GM12878 (cell line): ENCODE results near the gene CLPX. TPM values are rescaled to one million over a fixed set of nuclear protein-coding genes. Genes with fewer than 3 reads are reported as not detected.

Experiments
- BHLHE40 ChIP-seq, 2 experiments: fragments of 450-650 bp in 1 of 2; IDR thresholded peaks; 2 replicates each; pipeline ENCODE4 v1.6.1; 2011 to 2017; ENCODE audit warnings: low read depth in 2 of 2, borderline replicate concordance in 1 of 2, improper control_type of control experiment in 1 of 2, low read length in 1 of 2, mild to moderate bottlenecking in 1 of 2
- CHD4 ChIP-seq: fragments of 200-600 bp; sonication (generic); IDR thresholded peaks from 2 replicates; pipeline ENCODE4 v1.6.1; 2016; ENCODE audit warnings: mild to moderate bottlenecking
- GABPA ChIP-seq: IDR thresholded peaks from 2 replicates; pipeline ENCODE4 v1.6.1; 2014; ENCODE audit warnings: antibody characterized with exemption, low read depth, mild to moderate bottlenecking, inconsistent platforms
- MEF2B ChIP-seq: fragments of 450-650 bp; IDR thresholded peaks from 2 replicates; pipeline ENCODE4 v1.6.1; 2018; ENCODE audit warnings: mild to moderate bottlenecking, moderate library complexity; ENCODE audit not compliant: partially characterized antibody, poor library complexity, severe bottlenecking
- MXI1 ChIP-seq: fragments of 150-350 bp; IDR thresholded peaks from 2 replicates; pipeline ENCODE4 v1.6.1; 2011; ENCODE audit warnings: low read depth, mild to moderate bottlenecking, inconsistent platforms, low read length, improper control_type of control experiment
- MYC ChIP-seq: IDR thresholded peaks from 2 replicates; pipeline ENCODE4 v1.6.1; 2011; ENCODE audit warnings: mild to moderate bottlenecking, low read length, moderate library complexity, inconsistent platforms; ENCODE audit not compliant: insufficient read depth, insufficient replicate concordance, insufficient read length, severe bottlenecking
- NFYB ChIP-seq: IDR thresholded peaks from 2 replicates; pipeline ENCODE4 v1.6.1; 2011; ENCODE audit warnings: low read depth, mild to moderate bottlenecking, low read length, improper control_type of control experiment, moderate library complexity; ENCODE audit not compliant: insufficient read depth
- NR2C1 ChIP-seq: fragments of 450-650 bp; IDR thresholded peaks from 2 replicates; pipeline ENCODE4 v1.6.1; 2017; ENCODE audit warnings: antibody characterized with exemption, mild to moderate bottlenecking, moderate library complexity
- POLR2AphosphoS5 ChIP-seq: IDR thresholded peaks from 2 replicates; pipeline ENCODE4 v1.6.1; 2011; ENCODE audit warnings: mild to moderate bottlenecking, low read length, inconsistent platforms
- SIN3A ChIP-seq: IDR thresholded peaks from 2 replicates; pipeline ENCODE4 v1.6.1; 2012; ENCODE audit warnings: low read depth, low read length, improper control_type of control experiment
- SIX5 ChIP-seq: IDR thresholded peaks from 2 replicates; pipeline ENCODE4 v1.6.1; 2011; ENCODE audit warnings: mild to moderate bottlenecking, low read depth, low read length, moderate library complexity; ENCODE audit not compliant: severe bottlenecking
- SREBF1 ChIP-seq: IDR thresholded peaks from 2 replicates; pipeline ENCODE4 v1.6.1; 2012; ENCODE audit warnings: mild to moderate bottlenecking, low read length
- SREBF2 ChIP-seq: IDR thresholded peaks from 2 replicates; pipeline ENCODE4 v1.6.1; 2012; ENCODE audit warnings: mild to moderate bottlenecking, low read length
- TARDBP ChIP-seq: IDR thresholded peaks from 2 replicates; pipeline ENCODE4 v1.6.1; 2016; ENCODE audit warnings: borderline replicate concordance
- TBL1XR1 ChIP-seq: IDR thresholded peaks from 2 replicates; pipeline ENCODE4 v1.6.1; 2012; ENCODE audit warnings: low read depth, low read length, improper control_type of control experiment
- TCF12 ChIP-seq: IDR thresholded peaks from 2 replicates; pipeline ENCODE4 v1.6.1; 2011; ENCODE audit warnings: low read depth, mild to moderate bottlenecking, low read length
- TCF3 ChIP-seq: IDR thresholded peaks from 2 replicates; pipeline ENCODE4 v1.6.1; 2012; ENCODE audit warnings: low read depth, mild to moderate bottlenecking, low read length, borderline replicate concordance; ENCODE audit not compliant: insufficient read depth
- polyA plus RNA-seq, 11 experiments: library from polyadenylated mRNA; depleted of rRNA in 4 of 11; unstranded in 6 of 11; stranded (reverse) in 5 of 11; fragments of >200 nt; fragmentation: Nextera tagmentation in 4 of 11; fragmentation: Illumina TruSeq in 1 of 11; extraction: Ambion mirVana in 4 of 11; extraction: Trizol in 1 of 11; gene quantifications; 1 replicate in 1 of 11; 2 replicates in 10 of 11; pipeline versions ENCODE4 v1.2.1 to v1.2.3, GENCODE V29; 2011 to 2016; ENCODE audit warnings: inconsistent platforms in 2 of 11, missing spikeins in 2 of 11, low read depth in 1 of 11
- total RNA-seq, 4 experiments: library from RNA; depleted of rRNA in 3 of 4; stranded (reverse); fragments of >200 nt in 3 of 4; fragmentation: Illumina TruSeq in 1 of 4; extraction: Trizol in 1 of 4; gene quantifications; 2 replicates each; pipeline versions ENCODE4 v1.2.1 to v1.2.3, GENCODE V29; 2013 to 2021
- TF ChIP-seq, protein P1 (sequence below): fragments of 450-650 bp; IDR thresholded peaks from 2 replicates; pipeline ENCODE4 v1.6.1; 2018; ENCODE audit warnings: borderline replicate concordance, mild to moderate bottlenecking; ENCODE audit not compliant: partially characterized antibody
- TF ChIP-seq, protein P2 (sequence below): fragments of 450-650 bp; IDR thresholded peaks from 2 replicates; pipeline ENCODE4 v1.6.1; 2017; ENCODE audit warnings: low read depth, mild to moderate bottlenecking, moderate library complexity

The CLPX gene
- total and polyA plus RNA-seq, 10 of the 15 experiments (the other 5 are each of a cell fraction or from before 2014, with no cell fraction given), result 10.1 to 57.4 (median 31.3) TPM

DNA sequence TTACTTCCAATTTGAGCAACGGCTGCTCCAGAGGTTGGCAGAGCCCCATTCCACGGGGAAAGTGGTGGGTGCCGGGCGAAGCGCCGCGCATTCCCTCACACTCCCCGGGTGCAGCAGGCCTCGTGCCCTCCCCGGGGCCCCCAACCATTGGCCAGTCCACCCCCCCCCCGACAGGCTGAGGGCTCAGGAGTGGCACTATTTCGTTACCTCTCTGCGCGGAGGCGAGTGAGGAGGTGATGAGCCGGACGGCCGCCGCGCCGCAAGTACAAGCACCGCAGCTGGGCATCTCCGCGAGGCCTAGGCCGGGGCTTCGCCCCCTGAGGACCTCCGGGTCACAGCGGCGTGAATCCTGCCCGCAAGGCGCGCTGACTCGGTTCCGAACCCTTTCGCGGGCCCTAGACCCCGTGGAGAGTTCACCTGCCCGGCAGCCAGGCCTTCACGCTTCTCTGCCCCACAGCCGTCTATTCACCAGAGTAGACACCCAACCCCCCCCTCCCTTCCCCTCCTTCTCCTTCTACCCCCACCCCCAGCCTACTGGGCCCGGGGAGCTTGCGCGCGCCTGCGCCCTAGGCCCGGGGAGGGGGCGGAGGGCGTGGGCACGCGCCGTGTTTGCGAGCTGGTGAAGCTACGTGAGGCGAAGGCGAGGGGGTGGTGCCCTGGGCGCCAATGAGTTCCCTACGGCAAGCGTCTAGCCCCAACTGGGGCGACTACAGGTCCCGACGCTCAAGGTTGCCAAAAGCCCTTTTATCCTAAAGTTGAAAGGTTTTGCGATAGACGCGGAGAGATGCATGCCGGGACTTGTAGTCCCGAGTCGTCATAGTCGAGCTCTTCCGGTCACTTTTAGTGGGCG is at the start of gene CLPX (continued):
- TF ChIP-seq BHLHE40 (IDR thresholded peaks at IDR 0.05; ENCODE audit: borderline replicate concordance in 1 of 2, low read depth in 2 of 2, low read length in 1 of 2), result peak; percentile 72 to 91
- no peak for TF ChIP-seq SREBF2
- TF ChIP-seq, protein P1, sequence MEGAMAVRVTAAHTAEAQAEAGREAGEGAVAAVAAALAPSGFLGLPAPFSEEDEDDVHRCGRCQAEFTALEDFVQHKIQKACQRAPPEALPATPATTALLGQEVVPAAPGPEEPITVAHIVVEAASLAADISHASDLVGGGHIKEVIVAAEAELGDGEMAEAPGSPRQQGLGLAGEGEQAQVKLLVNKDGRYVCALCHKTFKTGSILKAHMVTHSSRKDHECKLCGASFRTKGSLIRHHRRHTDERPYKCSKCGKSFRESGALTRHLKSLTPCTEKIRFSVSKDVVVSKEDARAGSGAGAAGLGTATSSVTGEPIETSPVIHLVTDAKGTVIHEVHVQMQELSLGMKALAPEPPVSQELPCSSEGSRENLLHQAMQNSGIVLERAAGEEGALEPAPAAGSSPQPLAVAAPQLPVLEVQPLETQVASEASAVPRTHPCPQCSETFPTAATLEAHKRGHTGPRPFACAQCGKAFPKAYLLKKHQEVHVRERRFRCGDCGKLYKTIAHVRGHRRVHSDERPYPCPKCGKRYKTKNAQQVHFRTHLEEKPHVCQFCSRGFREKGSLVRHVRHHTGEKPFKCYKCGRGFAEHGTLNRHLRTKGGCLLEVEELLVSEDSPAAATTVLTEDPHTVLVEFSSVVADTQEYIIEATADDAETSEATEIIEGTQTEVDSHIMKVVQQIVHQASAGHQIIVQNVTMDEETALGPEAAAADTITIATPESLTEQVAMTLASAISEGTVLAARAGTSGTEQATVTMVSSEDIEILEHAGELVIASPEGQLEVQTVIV, result peak; percentile 31
- peak; percentile 63; the same call in 1 of the 2 replicates for TF ChIP-seq SREBF1
- peak; percentile 9; the same call in 1 of the 2 replicates for TF ChIP-seq SIN3A
- TF ChIP-seq NFYB, result peak; percentile 41; the same call in 1 of the 2 replicates
- peak; percentile 96 for TF ChIP-seq NR2C1
- no peak; the same call in 1 of the 2 replicates for TF ChIP-seq TBL1XR1
- peak; percentile 70; the same call in 1 of the 2 replicates for TF ChIP-seq TARDBP
- peak; percentile 78 for TF ChIP-seq GABPA
- TF ChIP-seq MEF2B, result peak; percentile 39
- TF ChIP-seq MYC, result no peak
- TF ChIP-seq TCF3, result 0 out of 2 replicates have a peak, but pooled peaks have one; percentile 37
- 0 out of 2 replicates have a peak, but pooled peaks have one; percentile 20 for TF ChIP-seq TCF12
- TF ChIP-seq MXI1, result peak; percentile 63
- TF ChIP-seq, protein P2, sequence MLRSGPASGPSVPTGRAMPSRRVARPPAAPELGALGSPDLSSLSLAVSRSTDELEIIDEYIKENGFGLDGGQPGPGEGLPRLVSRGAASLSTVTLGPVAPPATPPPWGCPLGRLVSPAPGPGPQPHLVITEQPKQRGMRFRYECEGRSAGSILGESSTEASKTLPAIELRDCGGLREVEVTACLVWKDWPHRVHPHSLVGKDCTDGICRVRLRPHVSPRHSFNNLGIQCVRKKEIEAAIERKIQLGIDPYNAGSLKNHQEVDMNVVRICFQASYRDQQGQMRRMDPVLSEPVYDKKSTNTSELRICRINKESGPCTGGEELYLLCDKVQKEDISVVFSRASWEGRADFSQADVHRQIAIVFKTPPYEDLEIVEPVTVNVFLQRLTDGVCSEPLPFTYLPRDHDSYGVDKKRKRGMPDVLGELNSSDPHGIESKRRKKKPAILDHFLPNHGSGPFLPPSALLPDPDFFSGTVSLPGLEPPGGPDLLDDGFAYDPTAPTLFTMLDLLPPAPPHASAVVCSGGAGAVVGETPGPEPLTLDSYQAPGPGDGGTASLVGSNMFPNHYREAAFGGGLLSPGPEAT, result peak; percentile 40; the same call in 1 of the 2 replicates
- peak; percentile 78 for TF ChIP-seq POLR2AphosphoS5
- TF ChIP-seq SIX5, result peak; percentile 83
- no peak for TF ChIP-seq CHD4
- TF ChIP-seq, all 136 proteins: peak for 50
